DMS79 (cell line): ENCODE data around the gene NRCAM.
"Not testable (repeated sequence)": the region's sequence is repeated elsewhere in the genome, so short reads cannot be mapped to it uniquely, and the experiment has no call there.

Experiments
- DNase-seq: peaks from one replicate; lab custom pipeline; 2025; lab: John Stamatoyannopoulos, UW

Gene NRCAM

DNA sequence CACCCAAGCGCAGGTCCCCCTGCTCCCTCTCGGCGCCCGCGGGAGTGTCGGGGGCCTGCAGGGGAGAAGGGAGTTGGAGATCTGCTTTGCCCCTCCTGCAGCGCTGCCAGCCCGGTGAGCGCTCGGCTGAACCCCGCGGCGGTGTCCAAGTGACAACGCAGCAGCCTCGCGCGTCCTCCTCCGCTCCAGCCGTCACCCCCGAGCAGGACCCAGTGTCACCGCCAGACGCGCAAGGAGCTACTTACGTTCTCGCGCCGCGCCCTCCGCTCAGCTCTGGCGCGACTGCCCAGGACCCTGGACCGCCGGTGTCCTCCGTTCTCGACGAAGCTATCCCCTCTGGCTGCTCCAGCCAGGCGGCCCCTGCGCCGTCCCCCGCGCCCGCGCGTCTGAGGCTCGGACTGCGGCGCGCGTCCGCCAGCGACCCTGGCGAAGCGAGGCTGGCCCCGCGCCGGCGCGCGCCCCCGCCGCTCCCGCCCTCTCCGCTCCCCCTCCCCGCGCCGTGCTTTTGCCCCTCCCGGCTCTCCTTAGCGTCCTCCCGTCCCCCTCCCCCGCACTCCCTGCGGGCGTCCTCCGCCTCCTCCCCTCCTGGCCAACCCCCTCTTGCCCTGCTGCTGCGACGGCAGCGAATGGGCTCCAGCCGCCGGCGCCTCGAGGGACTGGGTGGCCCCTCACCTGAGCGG is at the start of gene NRCAM:
NRCAM (minus strand) TSS at position 439 of the 680 bp plus-strand sequence. CDS start 216,372 bp downstream, outside the sequence.
- peak; percentile 83 for DNase-seq

DNA sequence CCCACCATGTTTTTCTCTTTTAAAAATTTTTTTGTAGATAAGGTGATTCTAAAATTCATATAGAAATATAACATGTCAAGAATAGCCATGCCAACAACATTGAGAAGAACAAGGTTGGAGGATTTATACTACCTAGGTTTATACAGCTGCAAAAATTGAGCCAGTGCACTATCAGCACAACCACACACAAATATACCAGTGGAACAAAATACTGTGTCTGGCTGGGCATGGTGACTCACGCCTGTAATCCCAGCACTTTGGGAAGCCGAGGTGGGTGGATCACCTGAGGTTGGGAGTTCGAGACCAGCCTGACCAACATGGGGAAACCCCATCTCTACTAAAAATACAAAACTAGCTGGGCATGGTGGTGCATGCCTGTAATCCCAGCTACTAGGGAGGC is 48.3 kb upstream of the NRCAM start:
- not testable (repeated sequence) for DNase-seq

GRCh38 chr7:108503112-108504026 is 47.1 kb upstream of the NRCAM start:
- no peak for DNase-seq

DNA sequence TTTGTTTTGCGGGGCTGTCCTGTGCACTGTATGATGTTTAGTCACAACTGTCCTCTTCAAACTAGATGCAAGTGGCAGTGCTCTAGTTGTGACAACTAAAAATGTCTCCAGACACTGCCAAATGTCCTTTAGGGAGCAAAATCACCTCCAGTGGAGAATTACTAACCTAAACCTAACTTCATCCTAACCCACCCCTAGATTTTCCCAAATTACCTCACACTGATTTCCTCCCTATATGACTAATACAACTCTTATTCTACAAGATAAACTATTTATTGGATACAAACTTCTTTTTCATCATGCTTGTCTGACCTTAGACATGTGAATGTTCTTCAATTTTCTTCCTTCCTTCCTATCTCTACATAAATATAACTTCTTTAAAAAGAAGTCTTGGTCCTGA is 43.3 kb upstream of the NRCAM start:
- DNase-seq, result no peak

DNA sequence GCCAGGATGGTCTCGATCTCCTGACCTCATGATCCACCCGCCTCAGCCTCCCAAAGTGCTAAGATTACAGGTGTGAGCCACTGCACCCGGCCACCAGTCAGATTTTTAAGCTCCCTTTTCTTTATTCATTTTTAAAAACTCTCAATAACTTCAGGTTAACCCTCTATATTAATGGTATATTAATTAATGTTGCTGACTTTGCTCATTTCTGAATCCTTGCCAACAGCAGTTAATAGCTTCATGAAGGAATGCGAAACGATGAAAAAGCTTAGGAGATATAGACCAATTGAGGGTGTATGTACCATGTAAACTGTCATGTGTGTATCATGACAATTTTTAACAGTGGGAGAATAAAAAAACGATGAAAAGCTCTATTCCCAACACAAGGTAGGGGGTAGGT is 42.2 kb upstream of the NRCAM start:
- DNase-seq, result no peak

- peak; percentile 34 for DNase-seq
Measured at GRCh38 chr7:108497082-108497725, 41.0 kb upstream of the NRCAM start.

DNA sequence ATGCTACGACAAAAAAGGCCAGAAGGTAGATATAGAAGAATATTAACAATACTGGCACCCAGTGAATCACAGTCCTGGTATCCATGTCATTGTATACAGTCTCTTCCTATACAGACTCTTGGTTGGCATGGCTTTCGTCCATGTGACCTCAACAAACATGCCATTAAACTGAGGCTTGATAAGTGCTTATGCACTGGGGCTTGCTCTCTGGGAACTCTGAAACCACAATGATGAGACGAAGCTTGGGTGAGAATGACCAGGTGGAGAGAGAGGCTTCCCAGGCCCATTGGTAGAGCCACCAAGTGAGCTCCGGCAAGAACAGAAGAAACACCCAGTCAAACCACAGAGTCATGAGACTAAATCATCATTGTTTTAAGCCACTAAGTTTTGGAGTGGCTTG is 36.5 kb upstream of the NRCAM start:
- no peak for DNase-seq

GRCh38 chr7:108488768-108489538 is 32.7 kb upstream of the NRCAM start:
- DNase-seq, result no peak

DNA sequence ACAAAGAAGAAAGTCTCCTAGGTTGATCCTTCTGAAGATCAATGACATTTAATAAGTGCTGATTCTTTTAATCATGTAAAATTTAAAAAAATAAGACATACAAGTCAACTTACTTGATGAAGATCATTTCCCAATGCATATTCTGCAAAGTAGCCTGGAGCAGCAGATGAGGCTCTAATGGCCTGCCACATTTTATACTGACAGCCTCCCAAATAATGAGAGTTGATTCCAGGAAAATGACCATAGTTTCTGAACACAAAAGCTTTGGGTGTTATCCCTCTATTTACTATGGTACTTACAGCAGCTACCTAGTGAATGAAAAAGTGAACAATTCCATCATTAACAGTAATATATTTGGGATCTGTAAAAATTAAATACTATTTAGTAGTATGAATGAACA is 31.4 kb upstream of the NRCAM start:
- DNase-seq, result no peak

- no peak for DNase-seq
Measured at GRCh38 chr7:108486291-108486966, 30.2 kb upstream of the NRCAM start.

DNA sequence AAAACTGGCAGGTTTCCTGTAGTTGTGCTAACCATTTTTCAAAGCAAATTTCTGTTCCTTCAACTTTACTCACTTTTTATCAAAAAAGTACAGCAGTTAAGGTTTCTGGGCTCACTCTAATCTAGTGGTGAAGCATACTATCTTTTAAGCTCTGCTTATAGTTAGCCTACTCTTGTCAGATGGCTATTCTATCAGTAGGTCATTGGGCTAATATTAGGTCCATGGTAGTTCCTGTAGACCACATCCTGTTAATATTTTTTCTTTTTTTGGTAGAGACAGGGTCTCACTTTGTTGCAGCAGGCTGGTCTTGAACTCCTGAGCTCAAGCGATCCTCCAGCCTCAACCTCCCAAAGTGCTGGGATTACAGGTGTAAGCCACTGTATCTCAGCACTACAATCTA is 27.9 kb upstream of the NRCAM start:
- DNase-seq, result no peak

DNA sequence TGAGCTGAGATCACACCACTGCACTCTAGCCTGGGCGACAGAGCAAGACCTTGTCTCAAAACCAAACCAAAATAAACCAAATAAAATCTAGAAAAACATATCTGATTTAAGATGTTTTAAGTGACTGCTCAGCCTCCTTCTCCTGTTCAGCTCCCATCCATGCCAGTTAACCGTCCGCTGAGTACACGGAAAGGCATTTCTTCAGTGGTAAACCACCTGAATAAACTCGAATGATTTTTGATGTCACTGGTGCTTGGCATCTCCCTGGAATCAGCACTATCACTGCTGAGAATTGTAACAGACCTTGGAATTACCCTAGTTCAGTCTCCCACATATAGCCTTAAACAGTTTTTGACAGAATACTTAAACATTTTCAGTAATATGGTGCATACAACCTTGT is 24.1 kb upstream of the NRCAM start:
- no peak for DNase-seq

DNA sequence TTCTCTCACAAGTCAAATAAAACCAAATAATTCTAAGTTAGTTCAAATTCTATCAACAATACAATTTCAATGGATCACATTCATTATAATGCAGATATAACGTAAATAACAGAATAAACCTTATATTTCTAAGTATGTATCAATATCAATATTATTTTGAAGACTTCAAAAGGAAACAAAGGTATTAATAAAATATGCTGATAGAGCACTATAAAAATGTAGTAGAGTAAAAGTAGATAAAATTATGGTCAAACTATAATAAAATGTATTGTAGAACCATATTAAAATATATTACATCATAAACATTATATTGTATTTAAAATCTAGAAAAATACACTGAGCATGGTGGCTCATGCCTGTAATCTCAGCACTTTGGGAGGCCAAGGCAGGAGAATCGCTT is 23.5 kb upstream of the NRCAM start:
- DNase-seq, result no peak

DNA sequence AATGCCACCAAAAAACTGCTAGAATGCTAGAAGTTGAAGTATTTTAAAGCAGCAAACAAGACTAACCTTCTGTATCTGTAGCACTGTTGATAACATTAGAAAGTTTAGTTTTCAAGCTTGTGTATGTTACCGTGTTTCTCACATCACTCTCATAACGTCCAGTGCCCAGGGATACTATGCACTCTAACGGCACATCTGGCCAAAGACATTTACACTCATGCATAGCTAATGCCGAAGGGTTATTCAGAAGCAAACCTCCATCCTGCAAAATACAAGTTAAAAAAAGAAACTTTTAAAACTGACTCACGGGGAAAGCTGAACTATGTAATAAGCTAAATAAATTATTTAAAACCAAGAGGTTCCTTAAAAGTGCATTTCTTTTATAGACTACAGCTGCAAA is 22.9 kb upstream of the NRCAM start:
- DNase-seq, result no peak

DNA sequence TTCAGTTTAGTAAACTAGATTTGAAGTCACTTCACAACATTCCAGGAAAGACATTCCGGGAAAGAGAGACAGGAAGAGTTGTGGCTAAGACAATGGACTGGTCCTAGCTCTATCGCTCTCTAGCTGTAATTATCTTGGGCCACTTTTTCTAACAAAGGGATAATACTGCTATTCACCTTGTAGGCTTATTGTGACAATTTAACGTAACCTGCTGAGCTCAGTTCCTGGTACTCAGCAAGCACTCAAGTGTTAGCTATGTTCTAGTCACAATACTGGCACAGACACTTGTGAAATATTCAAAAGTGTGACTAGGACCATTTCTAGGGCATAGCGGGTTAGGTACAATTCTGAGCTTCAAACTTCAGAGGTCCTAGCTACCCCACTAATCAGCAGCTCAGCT is 12.0 kb upstream of the NRCAM start:
- no peak for DNase-seq

GRCh38 chr7:108467391-108467790 is 11.2 kb upstream of the NRCAM start:
- DNase-seq, result no peak

DNA sequence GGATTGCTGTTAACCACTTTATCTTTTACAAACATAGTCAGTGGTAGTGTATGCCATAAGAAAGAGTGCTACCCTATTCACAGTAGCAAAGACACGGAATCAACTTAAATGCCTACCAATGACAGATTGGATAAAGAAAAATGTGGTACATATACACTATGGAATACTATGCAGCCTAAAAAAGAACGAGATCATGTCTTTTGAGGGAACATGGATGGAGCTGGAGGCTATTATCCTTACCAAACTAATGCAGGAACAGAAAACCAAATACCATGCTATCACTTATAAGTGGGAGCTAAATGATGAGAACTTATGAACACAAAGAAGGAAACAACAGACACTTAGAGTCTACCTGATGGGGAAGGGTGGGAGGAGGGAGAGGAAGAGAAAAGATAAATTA is 10.1 kb upstream of the NRCAM start:
- DNase-seq, result not testable (repeated sequence)

GRCh38 chr7:108464743-108465142 is 8.5 kb upstream of the NRCAM start:
- no peak for DNase-seq

GRCh38 chr7:108463613-108464012 is 7.4 kb upstream of the NRCAM start:
- no peak for DNase-seq

GRCh38 chr7:108461840-108462239 is 5.6 kb upstream of the NRCAM start:
- no peak for DNase-seq

GRCh38 chr7:108460964-108461363 is 4.7 kb upstream of the NRCAM start:
- DNase-seq, result no peak
